ENCODE results near the gene ASF1B.

DNA sequence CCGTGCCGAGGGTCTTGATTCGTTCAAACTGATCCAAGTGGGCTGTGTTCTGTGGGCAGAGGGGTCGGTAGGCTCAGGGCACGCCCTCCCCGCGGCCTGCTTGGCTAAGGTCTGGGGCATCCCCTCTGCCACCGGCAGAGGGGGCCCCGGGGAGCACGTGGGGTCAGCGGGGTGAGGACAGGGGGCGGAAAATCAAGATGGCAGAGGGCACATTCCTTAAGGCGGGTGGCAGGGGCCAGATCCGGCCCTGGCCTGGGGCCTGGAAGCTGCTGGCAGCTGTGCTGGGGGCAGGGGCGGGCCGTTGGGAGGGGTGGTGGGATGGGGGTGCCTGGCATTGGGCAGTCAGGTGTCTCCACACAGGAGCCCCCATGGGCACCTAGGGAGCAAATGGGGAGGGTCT is 29.5 kb downstream of the ASF1B start:
- TF ChIP-seq SUZ12 (IDR thresholded peaks at IDR 0.05; ENCODE audit: extremely low read depth, insufficient read depth, insufficient read length), result no peak
- no peak for TF ChIP-seq YY1 (IDR thresholded peaks at IDR 0.05; ENCODE audit: insufficient read depth, insufficient read length)

Measured in NT2/D1 (cell line).